Left hindlimb (tissue), 1 donor: ENCODE data around the gene PRKCQ.

Experiments
- DNase-seq: peaks from one replicate; pipeline ENCODE4 v3.0.0-alpha.2; 2018

The PRKCQ gene

DNA sequence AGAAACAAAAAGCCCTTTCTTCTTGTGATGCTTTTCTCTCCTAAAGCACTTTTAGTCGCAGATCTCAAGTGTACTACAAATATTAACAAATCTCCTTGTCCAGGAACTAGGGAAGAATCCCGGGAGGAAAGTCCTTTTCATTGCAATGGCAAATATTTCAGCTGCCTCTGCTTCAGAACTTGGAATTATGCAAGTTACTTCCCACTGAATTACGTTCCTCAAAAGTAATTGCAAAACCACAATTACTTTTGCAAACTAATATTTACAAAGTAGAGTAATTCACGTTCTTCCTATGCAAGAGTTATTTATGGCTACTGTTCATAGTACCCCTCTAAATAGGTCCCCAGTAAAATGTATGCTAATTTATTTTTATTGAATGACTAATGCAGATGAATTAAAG, 14.5 kb downstream of the PRKCQ start:
- DNase-seq: no peak

GRCh38 chr10:6564367-6564766, 15.7 kb downstream of the PRKCQ start:
- no peak for DNase-seq

GRCh38 chr10:6563731-6564130, 16.3 kb downstream of the PRKCQ start:
- DNase-seq: no peak

- DNase-seq: no peak
Measured at GRCh38 chr10:6563075-6563474, 17.0 kb downstream of the PRKCQ start.

DNA sequence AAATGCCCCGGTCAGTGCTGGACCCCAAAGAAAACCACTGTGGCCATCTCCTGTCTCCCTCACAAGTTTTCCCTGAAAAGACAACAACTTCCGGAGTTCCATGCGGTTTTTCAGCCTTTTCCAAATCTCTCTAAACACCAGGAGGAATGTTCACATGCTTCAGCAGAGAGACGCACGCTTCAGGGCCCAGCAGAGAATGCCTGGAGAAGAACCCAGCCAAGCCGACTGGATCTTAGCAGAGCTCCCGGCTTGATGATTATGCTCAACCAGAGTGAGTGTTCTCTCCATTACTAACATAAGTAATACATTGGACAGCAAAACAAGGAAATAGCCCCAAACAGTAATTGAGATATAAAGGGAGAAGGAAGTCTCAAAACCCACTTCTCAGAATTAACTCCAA, 17.9 kb downstream of the PRKCQ start:
- DNase-seq: no peak

DNA sequence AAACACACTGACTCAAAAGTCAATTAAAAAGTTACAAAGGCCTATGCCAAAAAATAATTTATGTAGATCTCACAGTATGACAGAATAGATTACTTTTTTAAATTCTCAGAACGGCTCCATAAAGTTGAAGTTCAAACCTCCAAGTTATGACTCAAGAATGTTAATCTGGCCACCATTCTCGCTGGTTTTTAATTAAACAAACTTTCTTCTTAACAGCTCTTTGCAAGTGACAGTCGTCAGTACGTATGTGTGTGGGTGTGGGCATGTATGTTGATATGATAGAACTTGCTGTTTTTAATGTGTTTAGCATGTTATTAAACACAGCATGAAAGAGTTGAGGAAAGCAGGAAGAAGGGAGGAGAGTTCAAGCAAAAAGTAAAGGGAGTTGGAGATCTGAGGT, 18.5 kb downstream of the PRKCQ start:
- no peak for DNase-seq

DNA sequence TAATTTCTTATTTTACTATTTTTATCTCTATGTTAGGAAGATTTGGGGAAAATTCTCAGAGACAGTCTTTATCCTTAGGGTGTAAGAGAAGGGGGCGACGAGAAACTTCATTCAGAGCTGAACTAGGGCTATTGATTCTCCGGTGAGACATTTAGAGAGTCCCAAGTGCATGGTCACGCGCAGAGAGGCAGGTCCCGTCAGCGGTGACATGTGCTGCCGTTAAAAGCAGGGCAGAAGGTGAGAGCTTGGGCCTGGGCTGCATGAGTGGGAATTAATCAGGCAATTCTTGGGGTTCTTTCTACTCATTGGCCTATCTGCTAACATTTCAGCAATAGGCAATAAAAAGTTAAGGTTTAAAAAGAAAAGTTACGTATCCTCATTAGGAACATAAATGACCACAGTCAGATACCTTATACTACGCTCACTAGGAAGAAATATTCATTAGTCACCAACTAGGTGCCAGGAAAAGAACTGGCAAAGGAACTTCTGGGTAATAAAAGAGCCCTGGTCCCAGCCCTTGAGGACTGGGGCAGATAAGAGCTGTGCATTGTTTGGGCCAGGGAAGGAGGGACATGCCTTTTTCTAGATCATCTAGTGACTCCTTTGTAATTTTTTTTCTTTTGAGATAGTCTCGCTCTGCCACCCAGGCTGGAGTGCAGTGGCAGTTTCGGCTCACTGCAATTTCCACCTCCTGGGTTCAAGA, 21.2 kb downstream of the PRKCQ start:
- DNase-seq: no peak

DNA sequence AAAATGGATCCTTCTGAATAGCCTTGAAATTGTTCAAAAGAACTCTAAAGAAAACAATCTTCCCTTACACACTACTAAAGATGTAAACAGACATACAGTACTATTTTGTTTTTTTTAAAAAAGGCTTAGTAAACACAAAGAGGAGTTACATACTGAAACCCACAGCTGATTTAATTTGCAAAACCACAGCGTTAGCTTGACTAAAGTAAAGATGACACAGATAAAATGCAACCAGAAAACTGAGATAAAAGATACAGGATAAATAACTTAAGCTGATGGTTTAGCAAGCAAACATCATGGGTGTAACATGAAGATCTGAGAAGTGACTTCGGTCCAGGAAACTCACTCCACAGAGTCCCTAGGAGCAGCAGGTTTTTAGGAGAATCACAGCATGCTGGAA, 21.8 kb downstream of the PRKCQ start:
- no peak for DNase-seq

DNA sequence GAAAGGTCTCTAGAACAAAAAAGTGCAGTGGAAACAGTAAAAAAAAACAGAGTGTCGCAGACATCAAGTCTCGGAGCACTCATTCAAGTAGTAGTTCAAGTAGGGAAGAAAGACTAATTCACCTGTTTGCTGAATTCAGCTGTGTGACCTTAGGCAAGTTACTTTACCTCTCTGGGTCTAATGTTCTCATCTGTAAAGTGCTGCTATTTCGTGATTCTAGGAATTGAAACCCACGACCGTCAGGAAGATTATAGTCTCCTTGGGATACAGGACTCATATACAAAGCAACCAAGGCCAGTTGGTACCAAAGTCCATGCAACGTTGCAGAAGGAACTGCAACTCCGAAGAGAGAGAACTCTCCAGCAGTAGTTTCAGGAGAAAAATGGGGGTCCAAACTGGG, 26.1 kb downstream of the PRKCQ start:
- DNase-seq: no peak

GRCh38 chr10:6543431-6544005, 36.6 kb downstream of the PRKCQ start:
- no peak for DNase-seq

DNA sequence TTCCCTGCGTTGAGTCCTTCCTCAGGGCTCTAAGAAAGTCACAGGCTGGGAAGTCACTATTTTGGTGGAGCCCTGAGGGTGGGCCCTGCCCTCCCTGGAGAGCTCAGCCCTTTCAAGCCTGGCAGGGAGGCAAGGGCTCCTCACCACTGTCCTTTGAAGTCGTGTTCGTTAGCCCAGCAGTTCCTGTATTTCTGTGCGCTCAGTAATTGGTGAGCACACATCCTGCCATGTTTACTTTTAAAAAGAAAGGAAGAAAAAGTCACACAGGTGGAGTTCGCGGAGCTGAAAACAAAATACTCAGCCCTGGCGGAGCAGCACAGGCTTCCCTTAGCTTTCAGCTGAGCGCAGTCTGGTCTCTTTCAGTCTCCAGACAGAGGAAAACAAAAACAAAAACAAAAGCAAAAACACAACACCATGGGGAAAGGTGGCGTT, 37.1 kb downstream of the PRKCQ start:
- DNase-seq: no peak

DNA sequence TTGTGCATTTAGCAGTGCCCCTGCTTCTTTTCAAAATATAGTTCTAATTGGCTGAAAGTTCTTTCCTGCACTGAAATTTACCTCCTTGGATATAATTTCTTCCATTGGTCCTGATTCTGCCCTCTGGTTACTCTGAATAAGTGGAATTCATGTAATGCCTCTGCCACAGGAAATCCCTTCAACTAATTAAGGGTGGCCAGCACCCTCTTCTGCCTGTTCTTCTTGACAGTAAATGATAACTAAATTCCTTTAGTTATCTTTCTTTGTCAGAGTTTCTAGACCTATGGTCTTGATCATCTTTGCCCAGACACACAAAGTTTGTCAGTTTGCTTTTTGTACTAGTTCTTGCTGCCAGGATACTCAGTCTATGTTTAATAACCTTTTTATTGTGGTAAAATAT, 40.2 kb downstream of the PRKCQ start:
- no peak for DNase-seq

DNA sequence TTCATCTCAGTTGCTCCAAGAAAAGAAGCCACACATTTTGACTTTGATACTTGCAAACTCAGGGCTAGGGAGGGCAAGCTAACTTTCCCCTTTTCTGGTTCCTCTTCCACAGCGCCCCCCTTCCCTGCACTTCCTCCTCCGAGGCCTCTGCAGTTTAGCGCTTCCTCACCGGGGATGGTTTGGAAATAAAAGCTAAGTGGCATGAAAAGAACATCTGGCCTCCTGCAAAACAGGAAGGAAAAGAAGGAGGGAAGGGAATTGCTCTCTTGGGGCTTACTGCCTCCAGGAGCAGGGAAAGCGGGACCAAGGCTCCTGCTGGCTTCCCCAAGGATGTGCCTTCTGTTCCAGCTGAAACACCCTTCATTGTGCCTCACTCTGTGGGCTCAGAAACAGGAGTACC, 42.3 kb downstream of the PRKCQ start:
- DNase-seq: no peak

- DNase-seq: no peak
Measured at GRCh38 chr10:6536102-6536501, 44.0 kb downstream of the PRKCQ start.

- DNase-seq: no peak
Measured at GRCh38 chr10:6535156-6535764, 44.8 kb downstream of the PRKCQ start.

DNA sequence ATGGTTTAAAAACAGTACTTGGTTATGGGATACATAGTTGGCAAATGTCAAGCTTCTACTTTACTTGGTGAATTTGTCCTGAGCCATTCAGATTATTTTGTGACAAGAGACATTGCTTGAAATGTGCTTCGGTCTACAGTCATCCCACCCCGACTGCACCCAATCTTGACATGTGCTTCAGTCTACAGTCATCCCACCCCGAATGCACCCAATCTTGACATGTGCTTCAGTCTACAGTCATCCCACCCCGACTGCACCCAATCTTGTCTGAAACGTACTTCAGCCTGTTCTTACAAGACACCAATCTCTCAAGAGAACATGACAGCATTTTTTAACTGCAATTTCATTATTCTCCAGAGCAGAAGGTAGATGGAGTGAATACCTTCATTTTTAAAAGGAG, 47.8 kb downstream of the PRKCQ start:
- no peak for DNase-seq

DNA sequence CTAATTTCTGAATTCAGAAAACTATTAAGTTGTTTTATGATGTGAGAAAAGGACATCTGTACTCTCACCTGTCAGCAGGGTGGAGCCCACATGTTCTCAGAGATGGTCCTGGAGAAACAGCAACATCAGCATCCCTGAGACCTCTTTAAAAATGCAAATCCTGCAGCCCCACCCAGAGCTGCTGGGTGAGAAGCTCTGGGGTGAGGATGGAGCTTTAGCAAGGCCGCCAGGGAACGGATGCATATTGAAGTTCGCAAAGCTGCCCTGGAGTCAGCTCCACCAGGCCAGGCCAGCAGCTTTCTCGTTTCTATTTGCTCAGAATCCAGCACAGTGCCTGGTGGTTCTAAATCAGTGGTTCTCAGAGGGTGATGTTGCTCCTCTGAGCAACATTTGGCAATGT, 49.1 kb downstream of the PRKCQ start:
- DNase-seq: no peak

- no peak for DNase-seq
Measured at GRCh38 chr10:6530211-6530840, 49.8 kb downstream of the PRKCQ start.

GRCh38 chr10:6528198-6528950, 51.7 kb downstream of the PRKCQ start:
- no peak for DNase-seq

DNA sequence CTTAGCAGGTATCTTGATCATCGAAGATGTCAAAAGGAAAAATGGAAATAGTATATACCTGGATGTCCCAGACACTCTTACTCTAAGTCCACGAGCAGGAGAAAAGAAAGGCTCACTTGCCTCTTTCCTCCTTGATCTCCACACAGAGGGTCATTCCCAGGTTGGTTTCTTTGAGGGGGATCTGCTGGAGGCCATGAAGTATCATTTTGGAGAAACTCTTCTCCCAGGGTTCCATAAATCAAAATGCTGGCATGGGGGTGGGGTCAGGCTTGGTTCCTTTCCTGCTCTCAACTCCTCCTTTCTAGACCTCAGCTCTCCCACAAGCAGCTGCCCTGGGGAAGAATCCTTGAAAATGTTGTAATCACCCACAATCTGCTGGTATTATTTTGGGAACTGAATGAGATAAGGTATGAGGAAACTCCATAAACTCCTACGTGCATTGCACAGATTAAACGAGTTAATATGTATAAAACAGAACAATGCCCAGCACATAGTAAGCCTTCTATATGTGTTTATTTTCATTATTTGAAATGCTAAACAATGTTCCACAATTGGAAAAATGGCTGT, 54.4 kb downstream of the PRKCQ start:
- no peak for DNase-seq

DNA sequence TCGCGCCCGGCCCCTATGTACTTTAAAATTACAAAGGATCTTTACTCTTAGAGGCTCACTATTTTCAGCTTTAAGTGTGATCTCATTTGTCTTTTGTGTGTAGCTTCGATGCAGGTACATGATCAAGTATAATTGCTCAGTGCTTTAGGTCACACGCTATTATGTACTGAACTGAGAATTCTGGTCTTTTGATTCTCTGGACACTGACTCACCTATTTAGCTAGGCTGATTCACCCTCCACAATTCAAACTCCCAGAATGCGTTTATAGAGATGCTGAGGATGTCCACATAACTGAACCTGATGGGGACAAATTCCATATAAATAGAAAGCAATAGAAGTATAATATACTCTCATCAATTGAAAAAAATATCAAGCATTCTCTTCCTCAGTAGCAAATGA, 57.8 kb downstream of the PRKCQ start:
- DNase-seq: no peak

DNA sequence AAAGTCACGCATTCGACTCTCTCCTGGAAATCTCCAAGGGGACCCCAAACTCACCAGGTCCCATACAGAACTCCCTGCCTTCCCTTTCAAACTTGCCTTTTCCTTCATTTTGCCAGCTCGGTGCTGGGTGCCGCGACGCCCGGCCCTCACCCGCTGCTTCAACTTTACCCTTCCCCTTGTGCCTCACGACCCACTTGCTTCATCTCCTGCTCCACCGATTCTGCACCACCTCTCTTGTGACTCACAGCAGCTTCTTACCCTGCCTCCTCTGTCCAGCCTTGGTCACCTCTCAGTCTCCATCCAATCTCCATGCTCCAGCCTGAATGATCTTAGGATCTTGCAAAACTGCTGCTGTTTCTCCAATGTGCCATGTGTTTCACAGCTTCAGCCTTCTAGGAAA, 59.9 kb downstream of the PRKCQ start:
- no peak for DNase-seq

DNA sequence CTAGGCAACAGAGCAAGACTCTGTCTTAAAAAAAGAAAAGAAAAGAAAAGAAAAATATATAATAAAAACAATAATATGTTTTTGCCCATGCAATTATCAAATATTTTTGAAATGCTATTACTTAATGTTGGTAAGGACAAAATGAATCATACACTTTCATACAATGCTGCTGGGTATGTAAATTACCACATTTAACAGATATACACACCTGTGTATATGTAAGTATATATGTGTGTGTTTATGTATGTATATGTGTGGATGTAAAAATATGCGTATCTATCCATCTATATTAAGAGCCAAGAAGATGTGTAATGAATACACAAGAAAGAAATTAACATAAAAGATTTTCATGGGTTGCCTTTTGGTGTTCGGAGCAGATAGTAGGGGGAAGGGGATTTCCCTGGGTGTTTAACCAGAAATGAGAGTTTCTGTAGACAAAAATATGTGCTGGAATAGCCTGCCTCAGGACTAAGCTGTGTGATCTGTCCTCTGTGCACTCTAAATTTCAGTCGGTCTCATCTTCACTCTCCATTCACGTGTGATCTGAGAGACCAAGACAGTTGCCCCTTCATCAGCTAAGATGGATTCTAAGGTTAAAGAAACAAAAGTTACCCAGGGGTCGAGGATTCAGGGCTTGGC, 61.2 kb downstream of the PRKCQ start:
- DNase-seq: no peak
